Osteoblast (primary cell): ENCODE data around the gene RBM19. TPM values are rescaled to one million over a fixed set of nuclear protein-coding genes. Genes with fewer than 3 reads are reported as not detected.

Experiments
- DNase-seq: peaks from one replicate; pipeline ENCODE4 v3.0.0; 2011; ENCODE audit warnings: low spot score, mixed read lengths; ENCODE audit not compliant: insufficient read length; ENCODE audit errors: missing footprints
- H2AFZ ChIP-seq: 2 replicates; pipeline ENCODE4 v1.6.0; 2011; ENCODE audit warnings: mild to moderate bottlenecking, low read length
- H3K27ac ChIP-seq: 2 replicates; pipeline ENCODE4 v1.5.1; 2011; ENCODE audit warnings: mild to moderate bottlenecking, low read depth, low read length, moderate library complexity
- H3K27me3 ChIP-seq: 2 replicates; pipeline ENCODE4 v1.6.0; 2012; ENCODE audit warnings: mild to moderate bottlenecking, control low read depth, inconsistent platforms, low read length, moderate library complexity; ENCODE audit not compliant: insufficient read depth
- H3K36me3 ChIP-seq: 2 replicates; pipeline ENCODE4 v1.5.1; 2011; ENCODE audit warnings: mild to moderate bottlenecking, low read length, control low read depth, moderate library complexity; ENCODE audit not compliant: insufficient read depth
- H3K4me1 ChIP-seq: 2 replicates; pipeline ENCODE4 v1.5.1; 2011; ENCODE audit warnings: mild to moderate bottlenecking, low read length, control low read depth, moderate library complexity; ENCODE audit not compliant: insufficient read depth
- H3K4me2 ChIP-seq: 2 replicates; pipeline ENCODE4 v1.6.0; 2011; ENCODE audit warnings: mild to moderate bottlenecking, low read length; ENCODE audit not compliant: insufficient read depth
- H3K4me3 ChIP-seq: fragments of 200-600 bp; sonication (generic); 3 replicates; pipeline ENCODE4 v1.5.1; 2012; ENCODE audit warnings: mild to moderate bottlenecking, low read length, inconsistent platforms; ENCODE audit not compliant: insufficient read depth
- H3K79me2 ChIP-seq: 2 replicates; pipeline ENCODE4 v1.6.0; 2012; ENCODE audit warnings: mild to moderate bottlenecking, low read length, control low read depth, inconsistent platforms; ENCODE audit not compliant: insufficient read depth
- H3K9me3 ChIP-seq: 2 replicates; pipeline ENCODE4 v1.5.1; 2011; ENCODE audit warnings: low read depth, low read length, control low read depth
- H4K20me1 ChIP-seq: 2 replicates; pipeline ENCODE4 v1.6.0; 2012; ENCODE audit warnings: mild to moderate bottlenecking, low read length, control low read depth; ENCODE audit not compliant: insufficient read depth
- total RNA-seq: library from RNA; depleted of rRNA; stranded (reverse); fragments of >200 nt; gene quantifications from 2 replicates; pipeline ENCODE4 v1.2.3, GENCODE V29; 2012
- TF ChIP-seq, protein P1 (sequence below): IDR thresholded peaks from 2 replicates; pipeline ENCODE4 v1.5.1; 2011; ENCODE audit warnings: mild to moderate bottlenecking, low read depth, low read length, moderate library complexity; ENCODE audit errors: extremely low read depth

RBM19 gene
- total RNA-seq, 1 donor, result 27.5 TPM

DNA sequence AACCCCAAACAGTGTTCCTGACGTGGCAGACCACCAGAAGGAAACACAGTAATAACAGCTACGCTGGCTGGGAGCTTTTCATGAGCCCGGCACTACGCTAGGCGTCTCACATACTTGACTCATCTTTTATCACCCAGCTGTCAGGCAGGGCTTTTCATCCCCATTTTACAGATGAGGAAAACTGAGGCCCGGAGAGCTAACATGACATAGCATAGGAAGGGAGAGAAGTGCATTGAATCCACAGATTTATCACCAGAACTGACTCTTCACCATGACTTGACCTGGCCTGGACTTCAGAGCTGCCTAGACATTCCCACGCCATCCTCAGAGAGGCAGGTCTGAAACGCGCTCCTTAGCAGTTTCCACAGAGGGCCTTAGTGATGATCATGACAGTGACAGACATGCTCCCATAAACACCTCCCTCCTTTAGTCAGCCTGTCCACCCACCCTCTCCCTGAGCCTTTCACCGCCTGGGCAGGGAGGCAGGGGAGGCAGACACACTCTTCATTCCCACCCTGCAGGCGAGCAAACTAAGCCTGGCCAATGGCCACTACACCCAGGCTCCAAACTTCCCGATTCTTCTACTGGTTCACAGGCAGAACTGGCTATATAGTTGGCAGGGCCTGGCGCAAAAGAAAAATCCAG, 56.2 kb downstream of the RBM19 start:
- Histone ChIP-seq H3K9me3 (no peaks in the 10 kb centered on the region), H3K27me3 (no peaks in the 10 kb centered on the region), H3K79me2 (no peaks in the 10 kb centered on the region), H3K4me2 (no peak overlapping the region), H2AFZ (no peak overlapping the region), H3K36me3 (peaks cover 12% of the 10 kb centered on the region), H3K4me1 (no peaks in the 10 kb centered on the region), H3K4me3 (no peak overlapping the region), H4K20me1 (no peaks in the 10 kb centered on the region), H3K27ac (no peak overlapping the region)
- DNase-seq, result peak; percentile 57
- TF ChIP-seq, protein P1, sequence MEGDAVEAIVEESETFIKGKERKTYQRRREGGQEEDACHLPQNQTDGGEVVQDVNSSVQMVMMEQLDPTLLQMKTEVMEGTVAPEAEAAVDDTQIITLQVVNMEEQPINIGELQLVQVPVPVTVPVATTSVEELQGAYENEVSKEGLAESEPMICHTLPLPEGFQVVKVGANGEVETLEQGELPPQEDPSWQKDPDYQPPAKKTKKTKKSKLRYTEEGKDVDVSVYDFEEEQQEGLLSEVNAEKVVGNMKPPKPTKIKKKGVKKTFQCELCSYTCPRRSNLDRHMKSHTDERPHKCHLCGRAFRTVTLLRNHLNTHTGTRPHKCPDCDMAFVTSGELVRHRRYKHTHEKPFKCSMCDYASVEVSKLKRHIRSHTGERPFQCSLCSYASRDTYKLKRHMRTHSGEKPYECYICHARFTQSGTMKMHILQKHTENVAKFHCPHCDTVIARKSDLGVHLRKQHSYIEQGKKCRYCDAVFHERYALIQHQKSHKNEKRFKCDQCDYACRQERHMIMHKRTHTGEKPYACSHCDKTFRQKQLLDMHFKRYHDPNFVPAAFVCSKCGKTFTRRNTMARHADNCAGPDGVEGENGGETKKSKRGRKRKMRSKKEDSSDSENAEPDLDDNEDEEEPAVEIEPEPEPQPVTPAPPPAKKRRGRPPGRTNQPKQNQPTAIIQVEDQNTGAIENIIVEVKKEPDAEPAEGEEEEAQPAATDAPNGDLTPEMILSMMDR, result no peak

DNA sequence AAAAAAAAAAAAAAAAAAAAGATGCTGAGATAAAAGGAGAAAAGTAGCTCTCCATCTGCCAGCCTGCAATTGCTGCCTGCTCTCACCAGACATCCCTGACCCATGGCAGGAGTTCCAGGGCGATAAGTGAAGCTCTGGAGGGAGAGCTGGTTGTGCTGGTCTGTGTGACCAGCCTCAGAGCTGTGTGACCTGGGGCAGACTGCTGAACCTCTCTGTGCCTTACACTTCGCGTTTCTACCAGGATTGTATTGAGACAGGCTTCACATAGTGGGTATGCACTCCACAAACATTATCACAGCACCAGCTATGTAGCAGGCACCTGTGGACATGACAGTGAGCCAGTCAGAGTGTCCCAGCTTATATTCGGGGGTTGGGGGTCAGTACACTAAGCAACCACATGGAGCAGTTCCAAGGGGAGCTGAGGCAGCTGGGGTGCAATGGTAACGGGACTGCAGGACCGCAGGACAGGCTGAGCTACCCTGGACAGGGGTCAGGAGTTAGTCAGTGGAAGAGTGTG, 57.5 kb downstream of the RBM19 start:
- Histone ChIP-seq H3K4me1 (peaks cover 4% of the 10 kb centered on the region), H2AFZ (no peak overlapping the region), H3K36me3 (peaks cover 12% of the 10 kb centered on the region), H3K4me3 (no peak overlapping the region), H3K4me2 (no peak overlapping the region), H3K27ac (no peak overlapping the region), H3K79me2 (no peaks in the 10 kb centered on the region), H3K9me3 (no peaks in the 10 kb centered on the region), H3K27me3 (no peaks in the 10 kb centered on the region), H4K20me1 (no peaks in the 10 kb centered on the region)
- TF ChIP-seq, protein P1, result no peak
- DNase-seq, result no peak

DNA sequence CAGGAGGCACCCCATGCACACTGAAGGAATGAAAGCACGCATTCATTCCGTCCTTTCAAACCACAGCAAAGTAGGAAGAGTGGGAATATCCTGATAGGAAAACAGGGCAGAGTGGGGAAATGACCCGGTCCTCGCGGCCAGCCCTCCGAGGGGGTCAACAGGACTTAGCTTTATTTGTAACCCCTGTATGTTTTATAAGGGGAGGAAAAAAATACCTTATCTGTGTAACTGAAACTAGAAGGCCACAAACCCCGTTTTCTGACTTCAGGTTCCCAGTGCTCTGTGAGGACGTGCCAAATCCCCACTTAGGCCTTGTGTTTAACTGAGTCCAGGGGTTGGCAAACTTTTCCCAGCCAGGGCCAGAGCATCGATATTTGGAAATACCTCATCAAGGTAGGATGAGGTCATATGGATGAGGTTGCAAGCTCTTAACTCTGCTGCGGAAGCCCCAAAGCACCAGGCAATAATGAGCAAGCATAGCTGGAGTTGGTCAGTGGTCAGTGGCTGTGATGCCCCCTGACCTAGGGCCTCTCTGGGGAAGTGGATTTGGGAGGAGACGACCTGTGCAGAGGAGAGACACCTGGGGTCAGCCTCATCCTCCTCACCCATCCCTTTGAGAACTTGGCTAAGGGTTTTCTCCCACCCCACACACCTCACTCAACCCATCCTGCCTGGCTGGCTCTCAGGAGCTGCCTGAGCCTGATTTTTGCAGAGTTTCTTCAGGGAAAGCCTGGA, 58.5 kb downstream of the RBM19 start:
- no peak overlapping the region for H3K27ac ChIP-seq
- no peaks in the 10 kb centered on the region for H3K9me3 ChIP-seq
- H3K4me2 ChIP-seq, result no peak overlapping the region
- TF ChIP-seq, protein P1, result no peak
- H4K20me1 ChIP-seq, result no peaks in the 10 kb centered on the region
- no peaks in the 10 kb centered on the region for H3K27me3 ChIP-seq
- no peak overlapping the region for H2AFZ ChIP-seq
- H3K79me2 ChIP-seq, result no peaks in the 10 kb centered on the region
- no peak overlapping the region for H3K4me3 ChIP-seq
- H3K4me1 ChIP-seq, result peaks cover 6% of the 10 kb centered on the region
- DNase-seq, result no peak
- peaks cover 12% of the 10 kb centered on the region for H3K36me3 ChIP-seq
